ENCODE data around the gene ARIH2.

ARIH2 gene

DNA sequence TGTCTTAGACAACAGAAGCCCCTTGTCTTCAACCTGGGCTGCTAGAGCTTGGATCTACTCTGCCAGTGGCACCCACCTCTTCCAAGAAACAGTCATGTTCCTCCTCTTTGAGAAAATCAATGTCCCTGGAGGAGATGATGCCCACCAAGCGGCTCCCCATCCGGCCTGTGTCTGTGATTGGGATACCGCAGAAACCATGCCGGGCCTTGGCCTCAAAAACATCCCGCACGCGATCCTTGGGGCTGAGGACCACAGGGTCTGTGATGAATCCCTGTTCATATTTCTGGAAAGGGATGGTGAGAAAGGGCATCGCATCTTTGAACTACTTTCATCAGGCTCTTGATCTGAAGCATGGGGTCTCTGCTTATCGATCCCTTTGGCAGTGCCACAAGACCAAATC lies 109.0 kb downstream of the ARIH2 start:
- H3K4me1 ChIP-seq (ENCODE audit: low read length) = peaks cover 24% of the 10 kb centered on the region
- no peak overlapping the region for H3K27ac ChIP-seq (ENCODE audit: low read length)
- H3K36me3 ChIP-seq (replicated peaks; ENCODE audit: low read depth, low read length) = peaks cover 77% of the 10 kb centered on the region
- TF ChIP-seq, protein P1, sequence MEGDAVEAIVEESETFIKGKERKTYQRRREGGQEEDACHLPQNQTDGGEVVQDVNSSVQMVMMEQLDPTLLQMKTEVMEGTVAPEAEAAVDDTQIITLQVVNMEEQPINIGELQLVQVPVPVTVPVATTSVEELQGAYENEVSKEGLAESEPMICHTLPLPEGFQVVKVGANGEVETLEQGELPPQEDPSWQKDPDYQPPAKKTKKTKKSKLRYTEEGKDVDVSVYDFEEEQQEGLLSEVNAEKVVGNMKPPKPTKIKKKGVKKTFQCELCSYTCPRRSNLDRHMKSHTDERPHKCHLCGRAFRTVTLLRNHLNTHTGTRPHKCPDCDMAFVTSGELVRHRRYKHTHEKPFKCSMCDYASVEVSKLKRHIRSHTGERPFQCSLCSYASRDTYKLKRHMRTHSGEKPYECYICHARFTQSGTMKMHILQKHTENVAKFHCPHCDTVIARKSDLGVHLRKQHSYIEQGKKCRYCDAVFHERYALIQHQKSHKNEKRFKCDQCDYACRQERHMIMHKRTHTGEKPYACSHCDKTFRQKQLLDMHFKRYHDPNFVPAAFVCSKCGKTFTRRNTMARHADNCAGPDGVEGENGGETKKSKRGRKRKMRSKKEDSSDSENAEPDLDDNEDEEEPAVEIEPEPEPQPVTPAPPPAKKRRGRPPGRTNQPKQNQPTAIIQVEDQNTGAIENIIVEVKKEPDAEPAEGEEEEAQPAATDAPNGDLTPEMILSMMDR (IDR thresholded peaks at IDR 0.05; ENCODE audit: low read depth, low read length) = no peak
- no peak for TF ChIP-seq EZH2phosphoT487 (IDR thresholded peaks at IDR 0.05; ENCODE audit: low read depth)
- H3K4me2 ChIP-seq (ENCODE audit: low read length) = peak overlapping the region; percentile 93
- peak overlapping the region; percentile 95; the same call in 1 of the 2 replicates for H3K9ac ChIP-seq (ENCODE audit: low read length)
- H3K4me3 ChIP-seq (ENCODE audit: low read length) = peak overlapping the region; percentile 88; the same call in 1 of the 2 replicates
- H3K27me3 ChIP-seq (ENCODE audit: low read depth, low read length) = no peaks in the 10 kb centered on the region
- no peak overlapping the region for H2AFZ ChIP-seq (ENCODE audit: low read depth, low read length)
- H4K20me1 ChIP-seq (ENCODE audit: insufficient read depth, low read length) = no peaks in the 10 kb centered on the region
- peaks cover 66% of the 10 kb centered on the region for H3K79me2 ChIP-seq (ENCODE audit: low read length)
- no peaks in the 10 kb centered on the region for H3K9me3 ChIP-seq (ENCODE audit: insufficient read depth, low read length)

DNA sequence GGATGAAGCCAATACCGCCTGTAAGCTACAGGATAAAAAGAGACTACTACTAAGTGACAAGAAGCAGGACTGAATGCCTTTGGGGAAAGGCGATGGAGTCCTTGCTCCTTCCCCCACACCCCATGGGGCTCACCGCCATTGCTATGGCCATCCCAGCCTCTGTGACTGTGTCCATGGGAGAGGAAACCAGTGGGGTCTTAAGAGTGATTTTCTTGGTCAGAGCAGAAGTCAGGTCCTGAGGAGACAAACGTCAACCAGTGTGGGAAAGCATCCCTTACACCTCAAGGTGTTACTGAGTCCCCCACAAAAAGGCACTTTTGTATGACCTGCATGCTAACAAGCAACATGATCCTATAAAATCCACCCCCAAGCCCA lies 109.6 kb downstream of the ARIH2 start:
- peaks cover 18% of the 10 kb centered on the region for H3K4me1 ChIP-seq (ENCODE audit: low read length)
- TF ChIP-seq, protein P1 (IDR thresholded peaks at IDR 0.05; ENCODE audit: low read depth, low read length) = no peak
- no peak for TF ChIP-seq EZH2phosphoT487 (IDR thresholded peaks at IDR 0.05; ENCODE audit: low read depth)
- H3K4me3 ChIP-seq (ENCODE audit: low read length) = peak overlapping the region; percentile 88
- H3K27me3 ChIP-seq (ENCODE audit: low read depth, low read length) = no peaks in the 10 kb centered on the region
- H3K9ac ChIP-seq (ENCODE audit: low read length) = peak overlapping the region; percentile 95
- H3K36me3 ChIP-seq (replicated peaks; ENCODE audit: low read depth, low read length) = peaks cover 78% of the 10 kb centered on the region
- no peaks in the 10 kb centered on the region for H3K9me3 ChIP-seq (ENCODE audit: insufficient read depth, low read length)
- peak overlapping the region; percentile 93 for H3K4me2 ChIP-seq (ENCODE audit: low read length)
- H3K27ac ChIP-seq (ENCODE audit: low read length) = peak overlapping the region; percentile 54
- no peaks in the 10 kb centered on the region for H4K20me1 ChIP-seq (ENCODE audit: insufficient read depth, low read length)
- H2AFZ ChIP-seq (ENCODE audit: low read depth, low read length) = no peak overlapping the region
- peaks cover 59% of the 10 kb centered on the region for H3K79me2 ChIP-seq (ENCODE audit: low read length)

DNA sequence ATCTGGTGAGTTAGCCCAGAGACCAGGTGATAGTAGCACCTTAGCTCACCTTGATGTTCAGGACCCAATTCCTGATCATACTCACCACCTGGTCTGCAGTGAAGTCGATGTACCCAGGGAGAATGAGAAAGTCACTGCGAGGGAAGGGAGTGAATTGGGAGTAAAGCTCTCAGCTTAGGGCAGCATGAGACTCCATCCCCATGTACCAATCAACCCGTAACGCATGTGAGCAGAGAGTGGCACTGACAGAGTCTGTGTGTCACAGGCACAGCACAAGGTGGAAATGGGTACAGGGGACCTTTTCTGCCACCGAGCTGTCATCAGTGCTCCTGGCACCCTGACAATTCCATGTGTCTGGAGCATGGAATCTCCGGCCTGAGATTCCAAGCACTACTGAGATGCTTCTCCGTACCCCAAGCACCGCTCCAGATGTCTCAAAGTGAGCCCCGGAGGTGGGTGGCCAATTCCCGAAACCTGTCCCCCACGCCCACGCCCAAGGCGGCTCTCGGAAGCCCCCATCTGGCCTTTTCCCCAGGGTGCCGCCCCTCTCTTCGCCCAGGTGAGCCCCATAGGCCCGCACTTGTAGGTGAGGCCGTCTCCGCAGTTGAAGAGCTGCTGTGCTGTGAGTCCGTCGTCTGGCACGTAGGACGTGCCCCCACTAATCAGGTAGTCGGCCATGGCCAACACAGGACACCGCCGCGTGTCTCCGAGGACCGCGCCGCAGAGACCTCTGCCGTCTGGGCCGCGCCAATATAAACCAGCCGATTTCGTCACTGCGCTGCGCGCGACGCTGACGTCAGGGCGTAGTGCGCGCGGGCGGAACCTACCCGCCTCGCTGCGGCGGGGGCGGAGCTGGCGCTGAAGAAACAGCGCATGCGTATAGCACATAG lies 110.3 kb downstream of the ARIH2 start, which contains the start of gene IMPDH2:
Gene IMPDH2, minus strand, starts transcription at position 726 of the 890 bp plus-strand sequence. Its CDS starts 48 bp downstream, at position 678.
- peak within 1 kb of the TSS; percentile 95 for H3K9ac ChIP-seq (ENCODE audit: low read length)
- H3K27ac ChIP-seq (ENCODE audit: low read length) = peak within 1 kb of the TSS; percentile 54
- no peak within 1 kb of the TSS; the same call in 1 of the 2 replicates for H2AFZ ChIP-seq (ENCODE audit: low read depth, low read length)
- H3K9me3 ChIP-seq (ENCODE audit: insufficient read depth, low read length) = no peaks in the 10 kb centered on the region
- peaks cover 80% of the 10 kb centered on the region for H3K36me3 ChIP-seq (replicated peaks; ENCODE audit: low read depth, low read length)
- H3K79me2 ChIP-seq (ENCODE audit: low read length) = peaks cover 53% of the 10 kb centered on the region
- no peaks in the 10 kb centered on the region for H4K20me1 ChIP-seq (ENCODE audit: insufficient read depth, low read length)
- no peak for TF ChIP-seq EZH2phosphoT487 (IDR thresholded peaks at IDR 0.05; ENCODE audit: low read depth)
- TF ChIP-seq, protein P1 (IDR thresholded peaks at IDR 0.05; ENCODE audit: low read depth, low read length) = no peak
- no peaks in the 10 kb centered on the region for H3K27me3 ChIP-seq (ENCODE audit: low read depth, low read length)
- H3K4me2 ChIP-seq (ENCODE audit: low read length) = peak within 1 kb of the TSS; percentile 93
- peak within 1 kb of the TSS; percentile 88 for H3K4me3 ChIP-seq (ENCODE audit: low read length)
- H3K4me1 ChIP-seq (ENCODE audit: low read length) = peaks cover 16% of the 10 kb centered on the region

DNA sequence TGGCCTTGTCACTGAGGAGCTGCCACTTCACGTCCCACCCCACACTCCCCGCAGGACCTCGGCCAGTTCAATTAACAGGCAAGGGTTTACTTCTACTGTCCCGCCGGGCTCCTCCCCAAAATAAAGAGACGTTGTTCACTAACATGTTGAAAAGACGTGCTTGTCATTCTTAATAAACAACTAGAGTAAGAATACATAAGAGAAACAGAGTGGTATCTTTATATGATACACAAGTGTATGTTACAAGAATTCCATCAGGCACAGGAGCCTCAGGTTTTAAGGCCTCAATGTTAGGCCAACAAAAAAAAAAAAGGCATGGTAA lies 110.9 kb downstream of the ARIH2 start:
- peak overlapping the region; percentile 93 for H3K4me2 ChIP-seq (ENCODE audit: low read length)
- H2AFZ ChIP-seq (ENCODE audit: low read depth, low read length) = no peak overlapping the region; the same call in 1 of the 2 replicates
- H4K20me1 ChIP-seq (ENCODE audit: insufficient read depth, low read length) = no peaks in the 10 kb centered on the region
- H3K27ac ChIP-seq (ENCODE audit: low read length) = peak overlapping the region; percentile 13
- no peaks in the 10 kb centered on the region for H3K9me3 ChIP-seq (ENCODE audit: insufficient read depth, low read length)
- TF ChIP-seq, protein P1 (IDR thresholded peaks at IDR 0.05; ENCODE audit: low read depth, low read length) = no peak
- TF ChIP-seq EZH2phosphoT487 (IDR thresholded peaks at IDR 0.05; ENCODE audit: low read depth) = no peak
- H3K27me3 ChIP-seq (ENCODE audit: low read depth, low read length) = no peaks in the 10 kb centered on the region
- peaks cover 76% of the 10 kb centered on the region for H3K36me3 ChIP-seq (replicated peaks; ENCODE audit: low read depth, low read length)
- H3K9ac ChIP-seq (ENCODE audit: low read length) = peak overlapping the region; percentile 44
- H3K4me1 ChIP-seq (ENCODE audit: low read length) = peaks cover 16% of the 10 kb centered on the region
- peaks cover 47% of the 10 kb centered on the region for H3K79me2 ChIP-seq (ENCODE audit: low read length)
- H3K4me3 ChIP-seq (ENCODE audit: low read length) = peak overlapping the region; percentile 88
